ENCODE data around the gene TRUB1. TPM values are rescaled to one million over a fixed set of nuclear protein-coding genes. Genes with fewer than 3 reads are reported as not detected.
"Not testable (repeated sequence)": the region's sequence is repeated elsewhere in the genome, so short reads cannot be mapped to it uniquely, and the experiment has no call there.

Gene TRUB1
- total RNA-seq (1 to 10 TPM; 5.4 to 10.0 TPM), polyA plus RNA-seq (10 to 100 TPM in 1 of 2 donors, 1 to 10 TPM in 1; 8.2 to 11.5 TPM)
- long read RNA-seq, donor 1, partial matches to known transcripts = 0 of 2 reads
- long read RNA-seq, donor 1, other reads (novel, unspliced or antisense) = 2 of 2 reads
- long read RNA-seq, donor 2, partial matches to known transcripts = 0 of 5 reads
- long read RNA-seq, donor 2, other reads (novel, unspliced or antisense) = 1 of 5 reads

GRCh38 chr10:114937962-114938855, at the start of gene TRUB1:
TRUB1 (plus strand) TSS chr10:114938195; CDS start chr10:114938254, 59 bp downstream.
- 0% methylated on average over 46 of the region's 46 CpGs for WGBS, 2 donors
- DNase-seq = peak; percentile 95 to 96

GRCh38 chr10:114893251-114893650, 44.7 kb upstream of the TRUB1 start:
- ATAC-seq (ENCODE audit: low FRiP score) = no peak
- Histone ChIP-seq H3K4me1 (ENCODE audit: control insufficient read depth in 1 of 2, insufficient read depth in 2 of 2, low read length in 2 of 2) (no peaks in the 10 kb centered on the region), H3K27me3 (ENCODE audit: control insufficient read depth in 1 of 2, insufficient read depth in 2 of 2, low read length in 1 of 2) (no peaks in the 10 kb centered on the region), H3K27ac (ENCODE audit: low read depth in 1 of 2, low read length in 2 of 2) (no peak overlapping the region), H3K36me3 (ENCODE audit: control insufficient read depth in 1 of 2, insufficient read depth in 2 of 2, low read length in 1 of 2) (no peaks in the 10 kb centered on the region), H3K4me3 (ENCODE audit: low read length in 2 of 2) (no peak overlapping the region), H3K9me3 (ENCODE audit: control insufficient read depth, low read length) (no peaks in the 10 kb centered on the region)
- DNase-seq = no peak
- intact Hi-C loops (cut with DNase I) = no loop called here
- WGBS, 2 donors = 74 to 78% methylated on average over 5 of the region's 5 CpGs

More at GRCh38 chr10:114937962-114938855, at the start of gene TRUB1:
- H3K4me1 ChIP-seq (ENCODE audit: control insufficient read depth in 1 of 2, insufficient read depth in 2 of 2, low read length in 2 of 2) = peaks cover 0 to 2% of the 10 kb centered on the region in 2 donors
- H3K4me3 ChIP-seq (ENCODE audit: low read length in 2 of 2) = peak within 1 kb of the TSS; percentile 78 to 96
- no peaks in the 10 kb centered on the region for H3K9me3 ChIP-seq (ENCODE audit: control insufficient read depth, low read length)
- peak; percentile 99 for ATAC-seq (ENCODE audit: low FRiP score)
- no peaks in the 10 kb centered on the region for H3K27me3 ChIP-seq (ENCODE audit: control insufficient read depth in 1 of 2, insufficient read depth in 2 of 2, low read length in 1 of 2)
- intact Hi-C loops (cut with DNase I) = loop anchor here (5.0 kb wide), 2 partner anchors 116 to 154 kb away; partner anchors contain the start of genes ATRNL1 (in 1 of the 2) and FHIP2A (in 1 of the 2)
- peak within 1 kb of the TSS in 1 of 2 donors; percentile 7 for H3K27ac ChIP-seq (ENCODE audit: low read depth in 1 of 2, low read length in 2 of 2)
- H3K36me3 ChIP-seq (ENCODE audit: control insufficient read depth in 1 of 2, insufficient read depth in 2 of 2, low read length in 1 of 2) = peaks cover 0 to 3% of the 10 kb centered on the region in 2 donors

GRCh38 chr10:114894911-114895310, 43.1 kb upstream of the TRUB1 start:
- Histone ChIP-seq H3K27me3 (ENCODE audit: control insufficient read depth in 1 of 2, insufficient read depth in 2 of 2, low read length in 1 of 2) (no peaks in the 10 kb centered on the region), H3K27ac (ENCODE audit: low read depth in 1 of 2, low read length in 2 of 2) (no peak overlapping the region), H3K4me3 (ENCODE audit: low read length in 2 of 2) (no peak overlapping the region), H3K4me1 (ENCODE audit: control insufficient read depth in 1 of 2, insufficient read depth in 2 of 2, low read length in 2 of 2) (no peaks in the 10 kb centered on the region), H3K36me3 (ENCODE audit: control insufficient read depth in 1 of 2, insufficient read depth in 2 of 2, low read length in 1 of 2) (no peaks in the 10 kb centered on the region), H3K9me3 (ENCODE audit: control insufficient read depth, low read length) (no peaks in the 10 kb centered on the region)
- intact Hi-C loops (cut with DNase I) = no loop called here
- ATAC-seq (ENCODE audit: low FRiP score) (no peak), DNase-seq (no peak)

- H3K36me3 ChIP-seq (ENCODE audit: control insufficient read depth in 1 of 2, insufficient read depth in 2 of 2, low read length in 1 of 2); H3K27me3 ChIP-seq (ENCODE audit: control insufficient read depth in 1 of 2, insufficient read depth in 2 of 2, low read length in 1 of 2); ATAC-seq (ENCODE audit: low FRiP score); H3K4me3 ChIP-seq (ENCODE audit: low read length in 2 of 2); H3K4me1 ChIP-seq (ENCODE audit: control insufficient read depth in 1 of 2, insufficient read depth in 2 of 2, low read length in 2 of 2); H3K9me3 ChIP-seq (ENCODE audit: control insufficient read depth, low read length); DNase-seq; H3K27ac ChIP-seq (ENCODE audit: low read depth in 1 of 2, low read length in 2 of 2); intact Hi-C loops (cut with DNase I): not testable (repeated sequence)
- 32 to 36% methylated on average over 6 of the region's 6 CpGs for WGBS, 2 donors
These were observed 41.0 kb upstream of the TRUB1 start for GRCh38 chr10:114897011-114897410.

GRCh38 chr10:114897593-114897992, 40.4 kb upstream of the TRUB1 start:
- Histone ChIP-seq H3K36me3 (ENCODE audit: control insufficient read depth in 1 of 2, insufficient read depth in 2 of 2, low read length in 1 of 2) (no peaks in the 10 kb centered on the region), H3K4me1 (ENCODE audit: control insufficient read depth in 1 of 2, insufficient read depth in 2 of 2, low read length in 2 of 2) (no peaks in the 10 kb centered on the region), H3K27ac (ENCODE audit: low read depth in 1 of 2, low read length in 2 of 2) (no peak overlapping the region), H3K27me3 (ENCODE audit: control insufficient read depth in 1 of 2, insufficient read depth in 2 of 2, low read length in 1 of 2) (no peaks in the 10 kb centered on the region), H3K4me3 (ENCODE audit: low read length in 2 of 2) (no peak overlapping the region), H3K9me3 (ENCODE audit: control insufficient read depth, low read length) (no peaks in the 10 kb centered on the region)
- no peak for ATAC-seq (ENCODE audit: low FRiP score)
- WGBS, 2 donors = 93 to 94% methylated on average over 3 of the region's 3 CpGs
- DNase-seq = no peak
- intact Hi-C loops (cut with DNase I) = no loop called here

GRCh38 chr10:114899982-114900381, 38.0 kb upstream of the TRUB1 start:
- intact Hi-C loops (cut with DNase I) = no loop called here
- Histone ChIP-seq H3K4me1 (ENCODE audit: control insufficient read depth in 1 of 2, insufficient read depth in 2 of 2, low read length in 2 of 2) (no peaks in the 10 kb centered on the region), H3K36me3 (ENCODE audit: control insufficient read depth in 1 of 2, insufficient read depth in 2 of 2, low read length in 1 of 2) (no peaks in the 10 kb centered on the region), H3K27me3 (ENCODE audit: control insufficient read depth in 1 of 2, insufficient read depth in 2 of 2, low read length in 1 of 2) (no peaks in the 10 kb centered on the region), H3K4me3 (ENCODE audit: low read length in 2 of 2) (no peak overlapping the region), H3K9me3 (ENCODE audit: control insufficient read depth, low read length) (no peaks in the 10 kb centered on the region), H3K27ac (ENCODE audit: low read depth in 1 of 2, low read length in 2 of 2) (no peak overlapping the region)
- 93 to 97% methylated on average over 2 of the region's 2 CpGs for WGBS, 2 donors
- DNase-seq (no peak), ATAC-seq (ENCODE audit: low FRiP score) (no peak)

- H3K27me3 ChIP-seq (ENCODE audit: control insufficient read depth in 1 of 2, insufficient read depth in 2 of 2, low read length in 1 of 2) = no peaks in the 10 kb centered on the region
- H3K4me1 ChIP-seq (ENCODE audit: control insufficient read depth in 1 of 2, insufficient read depth in 2 of 2, low read length in 2 of 2) = no peaks in the 10 kb centered on the region
- DNase-seq (no peak), ATAC-seq (ENCODE audit: low FRiP score) (no peak)
- intact Hi-C loops (cut with DNase I) = no loop called here
- no peak overlapping the region for H3K4me3 ChIP-seq (ENCODE audit: low read length in 2 of 2)
- H3K27ac ChIP-seq (ENCODE audit: low read depth in 1 of 2, low read length in 2 of 2) = no peak overlapping the region
- H3K36me3 ChIP-seq (ENCODE audit: control insufficient read depth in 1 of 2, insufficient read depth in 2 of 2, low read length in 1 of 2) = no peaks in the 10 kb centered on the region
- no peaks in the 10 kb centered on the region for H3K9me3 ChIP-seq (ENCODE audit: control insufficient read depth, low read length)
- WGBS, 2 donors = 94 to 97% methylated on average over 12 of the region's 12 CpGs
These were observed 37.3 kb upstream of the TRUB1 start for GRCh38 chr10:114900658-114901057.

- Histone ChIP-seq H3K4me1 (ENCODE audit: control insufficient read depth in 1 of 2, insufficient read depth in 2 of 2, low read length in 2 of 2) (no peaks in the 10 kb centered on the region), H3K4me3 (ENCODE audit: low read length in 2 of 2) (no peak overlapping the region), H3K9me3 (ENCODE audit: control insufficient read depth, low read length) (no peaks in the 10 kb centered on the region), H3K27ac (ENCODE audit: low read depth in 1 of 2, low read length in 2 of 2) (no peak overlapping the region), H3K36me3 (ENCODE audit: control insufficient read depth in 1 of 2, insufficient read depth in 2 of 2, low read length in 1 of 2) (no peaks in the 10 kb centered on the region), H3K27me3 (ENCODE audit: control insufficient read depth in 1 of 2, insufficient read depth in 2 of 2, low read length in 1 of 2) (no peaks in the 10 kb centered on the region)
- intact Hi-C loops (cut with DNase I) = no loop called here
- DNase-seq (no peak), ATAC-seq (ENCODE audit: low FRiP score) (no peak)
- WGBS, 2 donors = 45 to 47% methylated on average over 1 of the region's 1 CpG
These were observed 35.8 kb upstream of the TRUB1 start for GRCh38 chr10:114902151-114902550.

- DNase-seq (no peak), ATAC-seq (ENCODE audit: low FRiP score) (no peak)
- H3K9me3 ChIP-seq (ENCODE audit: control insufficient read depth, low read length) = no peaks in the 10 kb centered on the region
- no peaks in the 10 kb centered on the region for H3K4me1 ChIP-seq (ENCODE audit: control insufficient read depth in 1 of 2, insufficient read depth in 2 of 2, low read length in 2 of 2)
- H3K4me3 ChIP-seq (ENCODE audit: low read length in 2 of 2) = no peak overlapping the region
- intact Hi-C loops (cut with DNase I) = no loop called here
- H3K27me3 ChIP-seq (ENCODE audit: control insufficient read depth in 1 of 2, insufficient read depth in 2 of 2, low read length in 1 of 2) = no peaks in the 10 kb centered on the region
- H3K27ac ChIP-seq (ENCODE audit: low read depth in 1 of 2, low read length in 2 of 2) = no peak overlapping the region
- H3K36me3 ChIP-seq (ENCODE audit: control insufficient read depth in 1 of 2, insufficient read depth in 2 of 2, low read length in 1 of 2) = no peaks in the 10 kb centered on the region
These were observed 32.5 kb upstream of the TRUB1 start for GRCh38 chr10:114905450-114905849.

All from aorta (tissue), 5 donors.